ENCODE results near the gene GSTA4. TPM values are rescaled to one million over a fixed set of nuclear protein-coding genes. Genes with fewer than 3 reads are reported as not detected.

Gene GSTA4
- total RNA-seq, 2 experiments from 2014 or later = 13.1 to 14.1 TPM

DNA sequence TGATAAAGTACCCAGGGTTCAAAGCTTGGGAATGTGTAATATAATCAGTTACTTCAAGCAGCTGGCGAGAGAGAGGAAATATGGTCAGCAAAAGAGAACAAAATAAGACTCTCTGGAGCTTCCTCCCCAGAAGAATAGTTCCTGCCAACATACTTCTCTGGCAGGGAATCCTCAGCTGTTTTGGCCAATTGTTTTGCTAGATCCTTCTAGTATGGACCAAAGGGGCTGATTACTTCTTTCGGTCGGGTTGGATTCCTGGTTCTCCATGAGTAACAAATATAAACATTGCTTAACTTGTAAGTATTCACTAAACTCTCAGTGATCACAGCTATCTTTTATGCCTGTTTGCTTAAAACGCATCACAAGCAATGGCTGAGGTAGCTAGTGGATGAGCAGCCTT lies 38.7 kb upstream of the GSTA4 start:
- no peaks in the 10 kb centered on the region for H3K9me3 Mint-ChIP-seq
- peaks cover 14% of the 10 kb centered on the region for H3K36me3 Mint-ChIP-seq (ENCODE audit: low read depth)
- H3K27ac Mint-ChIP-seq = no peak overlapping the region
- no peak for TF ChIP-seq CTCF (IDR thresholded peaks at IDR 0.05)
- ChIA-PET CTCF (interaction anchor here (0.6 kb wide), 1 partner anchor 38 kb away, joined by 3 read pairs; the partner anchor contains the start of gene GSTA4), POLR2A (no interaction called here)
- intact Hi-C loops (cut with micrococcal nuclease) = no loop called here
- no peak overlapping the region for H3K4me3 Mint-ChIP-seq
- no peaks in the 10 kb centered on the region for H3K27me3 Mint-ChIP-seq
- DNase-seq (no peak), ATAC-seq (no peak)
- peaks cover 2% of the 10 kb centered on the region for H3K4me1 Mint-ChIP-seq (ENCODE audit: low read depth)

DNA sequence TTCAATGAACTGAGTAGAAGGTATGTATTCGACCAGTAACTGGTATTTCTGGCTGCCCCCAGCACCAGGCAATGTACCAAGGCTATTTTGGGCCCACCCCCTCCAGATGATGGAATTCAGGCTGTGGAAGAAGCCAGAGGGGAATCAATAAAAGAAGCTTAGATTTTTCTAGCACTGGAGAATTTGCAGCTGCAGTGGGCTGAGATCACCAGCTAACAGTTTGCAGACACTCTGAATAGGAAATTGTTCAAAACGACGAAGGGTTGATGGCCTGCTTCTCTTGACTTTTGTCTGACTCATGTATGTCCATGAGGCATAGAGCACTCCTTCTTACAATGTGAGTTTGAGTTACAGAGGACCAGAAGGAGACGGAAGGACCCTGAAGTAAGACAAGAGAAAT lies 37.8 kb upstream of the GSTA4 start:
- intact Hi-C loops (cut with micrococcal nuclease) = no loop called here
- Mint-ChIP-seq H3K9me3 (no peaks in the 10 kb centered on the region), H3K36me3 (ENCODE audit: low read depth) (peaks cover 14% of the 10 kb centered on the region), H3K27me3 (no peaks in the 10 kb centered on the region), H3K4me1 (ENCODE audit: low read depth) (peaks cover 2% of the 10 kb centered on the region), H3K27ac (no peak overlapping the region), H3K4me3 (no peak overlapping the region)
- ChIA-PET POLR2A (no interaction called here), CTCF (no interaction called here)
- DNase-seq (no peak), ATAC-seq (no peak)
- no peak for TF ChIP-seq CTCF (IDR thresholded peaks at IDR 0.05)

DNA sequence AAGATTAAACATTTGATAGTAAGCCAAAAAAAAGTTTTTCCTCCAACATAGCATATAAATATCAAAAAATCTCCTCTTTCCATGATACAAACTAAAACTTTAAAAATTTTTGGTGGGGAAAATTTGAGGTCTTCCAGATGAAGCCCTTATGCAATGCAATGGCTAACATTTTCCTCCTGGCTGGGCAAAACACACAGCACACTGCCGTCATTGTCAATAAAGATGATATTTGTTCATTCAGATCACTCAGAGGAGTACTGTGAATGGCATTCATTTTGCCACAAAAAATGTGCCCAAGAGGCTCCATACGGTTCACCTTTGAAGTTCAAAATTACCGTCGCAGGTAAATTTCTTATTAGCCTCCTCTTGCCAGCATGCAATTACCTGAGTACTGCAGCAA lies 36.2 kb upstream of the GSTA4 start:
- no peaks in the 10 kb centered on the region for H3K27me3 Mint-ChIP-seq
- H3K36me3 Mint-ChIP-seq (ENCODE audit: low read depth) = peaks cover 10% of the 10 kb centered on the region
- CTCF ChIA-PET = interaction anchor here (1.0 kb wide), 1 partner anchor 9 kb away, joined by 3 read pairs; no protein-coding TSS in a partner anchor
- intact Hi-C loops (cut with micrococcal nuclease) = no loop called here
- ATAC-seq = no peak
- no peaks in the 10 kb centered on the region for H3K9me3 Mint-ChIP-seq
- DNase-seq = no peak
- H3K4me3 Mint-ChIP-seq = no peak overlapping the region
- no peak for TF ChIP-seq CTCF (IDR thresholded peaks at IDR 0.05)
- H3K4me1 Mint-ChIP-seq (ENCODE audit: low read depth) = peaks cover 7% of the 10 kb centered on the region
- no peak overlapping the region for H3K27ac Mint-ChIP-seq
- POLR2A ChIA-PET = no interaction called here

DNA sequence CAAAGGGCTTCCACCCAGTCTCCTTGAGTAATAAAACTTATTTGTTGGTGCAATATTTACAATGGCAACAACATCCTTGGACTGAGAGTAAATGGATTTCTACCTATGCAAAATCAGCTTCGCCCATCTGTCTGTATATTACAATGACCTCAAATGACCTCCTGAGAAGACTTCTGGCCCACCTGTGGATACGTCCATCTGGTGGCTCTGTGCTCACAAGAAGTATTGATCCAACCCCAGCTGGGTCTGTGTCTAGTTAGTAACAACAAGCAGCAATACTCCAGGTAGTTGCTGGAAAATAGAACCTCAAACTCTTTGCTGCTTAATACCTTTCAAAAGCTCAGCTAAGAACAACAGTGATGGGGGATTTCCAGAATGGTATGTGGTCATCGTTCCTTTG lies 34.7 kb upstream of the GSTA4 start:
- Mint-ChIP-seq H3K36me3 (ENCODE audit: low read depth) (peaks cover 6% of the 10 kb centered on the region), H3K27ac (no peak overlapping the region), H3K27me3 (no peaks in the 10 kb centered on the region), H3K4me3 (no peak overlapping the region), H3K9me3 (no peaks in the 10 kb centered on the region), H3K4me1 (ENCODE audit: low read depth) (peaks cover 7% of the 10 kb centered on the region)
- ChIA-PET POLR2A (interaction anchor here (1.2 kb wide), 1 partner anchor 24 kb away, joined by 3 read pairs; no protein-coding TSS in a partner anchor), CTCF (interaction anchor here (1.4 kb wide), 1 partner anchor 34 kb away, joined by 3 read pairs; the partner anchor contains the start of gene GSTA4)
- DNase-seq (no peak), ATAC-seq (no peak)
- intact Hi-C loops (cut with micrococcal nuclease) = no loop called here
- TF ChIP-seq CTCF (IDR thresholded peaks at IDR 0.05) = no peak

DNA sequence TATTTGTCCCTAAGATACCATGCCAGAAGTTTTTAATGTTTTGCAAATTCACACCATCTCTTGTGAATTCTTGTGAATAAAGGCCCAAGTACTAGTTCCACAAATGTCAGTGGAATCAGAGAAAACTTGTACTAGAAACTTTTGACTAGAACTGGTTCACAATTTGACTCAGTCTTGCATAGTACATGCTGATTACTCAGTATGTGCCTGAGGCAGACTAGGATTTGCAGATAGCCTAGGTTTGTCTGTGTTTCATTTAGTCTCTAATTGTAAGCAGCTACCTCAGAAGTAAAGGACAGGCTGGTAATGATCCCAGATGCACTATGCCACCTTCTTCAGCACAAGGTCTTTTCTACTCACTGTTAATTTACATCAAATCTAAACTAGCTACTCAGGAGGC lies 34.2 kb upstream of the GSTA4 start:
- Mint-ChIP-seq H3K9me3 (no peaks in the 10 kb centered on the region), H3K4me1 (ENCODE audit: low read depth) (peaks cover 7% of the 10 kb centered on the region), H3K4me3 (no peak overlapping the region), H3K27me3 (no peaks in the 10 kb centered on the region), H3K36me3 (ENCODE audit: low read depth) (peaks cover 4% of the 10 kb centered on the region), H3K27ac (peak overlapping the region; percentile 31)
- intact Hi-C loops (cut with micrococcal nuclease) = no loop called here
- DNase-seq (no peak), ATAC-seq (no peak)
- ChIA-PET POLR2A (no interaction called here), CTCF (interaction anchor here (1.4 kb wide), 1 partner anchor 34 kb away, joined by 3 read pairs; the partner anchor contains the start of gene GSTA4)
- TF ChIP-seq CTCF (IDR thresholded peaks at IDR 0.05) = no peak

All from activated CD8-positive, alpha-beta T cell treated with anti-CD3 and anti-CD28 coated beads for 36 hours (primary cell).